Measurements from ENCODE around the gene ABCC4. TPM values are rescaled to one million over a fixed set of nuclear protein-coding genes. Genes with fewer than 3 reads are reported as not detected.

The ABCC4 gene
- polyA plus RNA-seq, 1 donor from 2014 or later = 2.4 TPM

- Histone ChIP-seq H3K9ac (ENCODE audit: low read length) (no peak overlapping the region), H3K27me3 (ENCODE audit: insufficient read depth, low read depth, low read length) (no peaks in the 10 kb centered on the region), H3K79me2 (replicated peaks; ENCODE audit: insufficient read depth, low read length) (no peaks in the 10 kb centered on the region), H3F3A (ENCODE audit: insufficient read depth, low read length, poor library complexity, severe bottlenecking) (no peaks in the 10 kb centered on the region), H3K27ac (ENCODE audit: low read length) (no peak overlapping the region), H4K20me1 (ENCODE audit: insufficient read depth) (no peaks in the 10 kb centered on the region), H3K9me3 (ENCODE audit: low read length) (peaks cover 4% of the 10 kb centered on the region), H3K4me3 (ENCODE audit: low read length) (no peak overlapping the region), H3K9me2 (ENCODE audit: insufficient read depth, low read length) (no peaks in the 10 kb centered on the region), H2AFZ (ENCODE audit: low read depth, low read length) (no peak overlapping the region), H3K4me2 (ENCODE audit: low read length) (no peak overlapping the region), H3K36me3 (ENCODE audit: insufficient read depth, low read length) (no peaks in the 10 kb centered on the region)
- no peak for TF ChIP-seq REST (IDR thresholded peaks at IDR 0.05; ENCODE audit: borderline replicate concordance)
- TF ChIP-seq RAD21 (conservative IDR thresholded peaks at IDR 0.05) = no peak
- no peak for TF ChIP-seq TAF1 (IDR thresholded peaks at IDR 0.05; ENCODE audit: low read depth)
- no peak for TF ChIP-seq EP300 (conservative IDR thresholded peaks at IDR 0.05; ENCODE audit: poor library complexity, severe bottlenecking)
- TF ChIP-seq EZH2 (IDR thresholded peaks at IDR 0.05; ENCODE audit: borderline replicate concordance, insufficient read depth, low read length, poor library complexity, severe bottlenecking) = no peak
- no peak for TF ChIP-seq POLR2AphosphoS5 (IDR thresholded peaks at IDR 0.05)
- TF ChIP-seq SMC3 (conservative IDR thresholded peaks at IDR 0.05; ENCODE audit: poor library complexity) = no peak
- TF ChIP-seq MXI1 (conservative IDR thresholded peaks at IDR 0.05; ENCODE audit: poor library complexity, severe bottlenecking) = no peak
- no peak for TF ChIP-seq CTCF (IDR thresholded peaks at IDR 0.05; ENCODE audit: poor library complexity, severe bottlenecking)
These were observed 33.4 kb downstream of the ABCC4 start for GRCh38 chr13:95267662-95268342.

GRCh38 chr13:95264225-95264624 is 37.0 kb downstream of the ABCC4 start:
- no peaks in the 10 kb centered on the region for H4K20me1 ChIP-seq (ENCODE audit: insufficient read depth)
- no peaks in the 10 kb centered on the region for H3K79me2 ChIP-seq (replicated peaks; ENCODE audit: insufficient read depth, low read length)
- H3K9ac ChIP-seq (ENCODE audit: low read length) = no peak overlapping the region
- no peaks in the 10 kb centered on the region for H3F3A ChIP-seq (ENCODE audit: insufficient read depth, low read length, poor library complexity, severe bottlenecking)
- no peaks in the 10 kb centered on the region for H3K36me3 ChIP-seq (ENCODE audit: insufficient read depth, low read length)
- H3K27me3 ChIP-seq (ENCODE audit: insufficient read depth, low read depth, low read length) = no peaks in the 10 kb centered on the region
- H3K27ac ChIP-seq (ENCODE audit: low read length) = no peak overlapping the region
- no peaks in the 10 kb centered on the region for H3K9me2 ChIP-seq (ENCODE audit: insufficient read depth, low read length)
- H3K4me2 ChIP-seq (ENCODE audit: low read length) = no peak overlapping the region
- TF ChIP-seq EP300 (conservative IDR thresholded peaks at IDR 0.05; ENCODE audit: poor library complexity, severe bottlenecking) = no peak
- no peak for TF ChIP-seq TAF1 (IDR thresholded peaks at IDR 0.05; ENCODE audit: low read depth)
- TF ChIP-seq REST (IDR thresholded peaks at IDR 0.05; ENCODE audit: borderline replicate concordance) = no peak
- no peak for TF ChIP-seq CTCF (IDR thresholded peaks at IDR 0.05; ENCODE audit: poor library complexity, severe bottlenecking)
- TF ChIP-seq MXI1 (conservative IDR thresholded peaks at IDR 0.05; ENCODE audit: poor library complexity, severe bottlenecking) = no peak
- no peak for TF ChIP-seq RAD21 (conservative IDR thresholded peaks at IDR 0.05)
- no peak for TF ChIP-seq EZH2 (IDR thresholded peaks at IDR 0.05; ENCODE audit: borderline replicate concordance, insufficient read depth, low read length, poor library complexity, severe bottlenecking)
- TF ChIP-seq POLR2AphosphoS5 (IDR thresholded peaks at IDR 0.05) = no peak
- TF ChIP-seq SMC3 (conservative IDR thresholded peaks at IDR 0.05; ENCODE audit: poor library complexity) = no peak
- no peak overlapping the region for H3K4me3 ChIP-seq (ENCODE audit: low read length)
- peaks cover 4% of the 10 kb centered on the region for H3K9me3 ChIP-seq (ENCODE audit: low read length)
- H2AFZ ChIP-seq (ENCODE audit: low read depth, low read length) = no peak overlapping the region

Measured in neural cell (in vitro differentiated cells).